Myocyte (in vitro differentiated cells): Measurements from ENCODE around the gene OSBPL5. TPM values are rescaled to one million over a fixed set of nuclear protein-coding genes. Genes with fewer than 3 reads are reported as not detected.

ENCODE experiments used
- DNase-seq: peaks from one replicate; pipeline ENCODE4 v3.0.0-alpha.2; 2012; ENCODE audit warnings: low read depth
- total RNA-seq: library from RNA; depleted of rRNA; stranded (reverse); fragments of >200 nt; gene quantifications from 2 replicates; pipeline ENCODE4 v1.2.3, GENCODE V29; 2014

Gene OSBPL5
- total RNA-seq, 1 donor from 2014 or later, result 21.2 TPM

DNA sequence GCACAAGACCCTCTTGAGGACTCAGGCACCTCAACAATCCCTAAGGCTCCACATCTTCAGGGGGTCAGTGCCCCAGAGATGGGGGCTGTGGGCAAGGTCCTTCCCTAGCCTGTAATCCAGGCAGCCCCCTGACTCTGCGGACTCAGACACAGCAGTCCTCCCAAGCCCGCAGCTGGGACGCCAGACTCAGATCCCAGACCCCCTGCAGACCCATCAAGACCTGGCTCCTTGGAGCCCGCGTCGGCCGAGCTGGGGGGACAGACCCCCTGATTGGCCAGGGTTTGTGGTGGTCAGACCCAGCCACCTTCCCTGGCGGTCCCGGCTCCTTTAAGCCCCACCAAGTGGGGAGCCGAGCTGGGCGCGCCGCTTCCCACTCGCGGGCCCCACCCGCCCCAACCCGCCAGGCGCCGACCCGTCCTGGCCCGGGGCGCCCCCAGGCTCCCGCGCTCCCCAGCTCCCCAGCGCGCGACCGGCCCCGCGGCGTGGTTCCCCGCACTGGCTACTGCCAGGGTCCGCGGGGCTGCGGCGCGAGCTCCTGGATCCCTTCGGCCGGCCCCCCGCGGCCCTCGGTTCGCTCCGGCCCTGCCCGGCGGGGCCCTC lies 458 bp downstream of the OSBPL5 start:
- DNase-seq, result no peak

DNA sequence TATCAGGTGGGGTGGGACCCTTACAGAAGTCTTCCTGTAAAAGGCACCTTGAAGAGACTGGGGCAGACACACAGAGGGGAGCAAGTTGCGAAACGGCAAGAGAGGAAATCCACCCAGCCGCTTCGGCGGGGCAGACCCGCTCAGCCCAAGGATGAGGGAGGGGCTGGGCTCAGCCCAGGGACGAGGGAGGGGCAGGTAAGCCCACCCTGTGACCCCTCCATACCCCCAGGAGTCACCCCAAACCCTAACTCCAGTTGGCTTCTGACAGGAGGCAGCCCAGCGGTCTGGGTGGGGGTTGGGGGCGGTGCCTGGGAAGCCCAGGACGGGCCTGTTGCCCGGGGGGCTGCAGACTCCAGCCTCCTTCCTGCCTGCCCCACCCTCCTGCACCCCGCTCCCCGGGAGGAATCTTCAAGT lies 965 bp downstream of the OSBPL5 start:
- DNase-seq, result no peak

DNA sequence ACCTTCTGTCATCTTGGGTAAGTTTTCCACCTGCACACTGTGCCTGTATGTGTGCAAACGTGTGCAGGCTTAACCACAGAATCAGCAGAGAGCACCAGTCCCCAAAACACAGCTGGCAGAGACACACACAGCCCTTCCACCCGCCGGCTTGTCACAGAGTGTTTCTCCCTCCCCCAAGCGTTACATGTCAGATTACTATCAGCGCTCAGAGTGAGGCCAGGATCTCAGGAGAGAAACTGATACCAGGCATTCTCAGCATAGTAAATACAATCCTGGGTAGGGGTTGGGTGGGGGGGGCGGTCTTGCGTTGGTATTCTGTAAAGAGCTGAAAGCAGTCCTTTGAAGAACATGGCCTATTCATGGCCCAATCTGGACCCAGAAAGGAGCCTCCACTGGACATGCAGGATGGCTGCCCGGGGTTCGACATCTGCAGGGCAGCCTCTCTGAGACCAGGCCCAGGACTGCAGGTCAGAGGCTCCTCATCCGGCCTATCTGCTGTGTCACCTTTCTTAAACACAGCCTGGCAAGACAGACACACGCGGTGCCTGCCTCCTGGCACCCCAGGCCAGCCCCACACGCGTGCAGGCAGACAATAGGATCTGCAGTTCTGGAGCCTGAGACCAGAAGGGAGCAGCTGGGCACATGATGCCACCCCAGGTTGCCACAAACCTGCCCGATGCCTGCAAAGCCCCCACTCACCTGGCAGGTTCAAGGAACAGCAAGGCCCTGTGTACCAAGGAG lies 1.7 kb downstream of the OSBPL5 start:
- no peak for DNase-seq

DNA sequence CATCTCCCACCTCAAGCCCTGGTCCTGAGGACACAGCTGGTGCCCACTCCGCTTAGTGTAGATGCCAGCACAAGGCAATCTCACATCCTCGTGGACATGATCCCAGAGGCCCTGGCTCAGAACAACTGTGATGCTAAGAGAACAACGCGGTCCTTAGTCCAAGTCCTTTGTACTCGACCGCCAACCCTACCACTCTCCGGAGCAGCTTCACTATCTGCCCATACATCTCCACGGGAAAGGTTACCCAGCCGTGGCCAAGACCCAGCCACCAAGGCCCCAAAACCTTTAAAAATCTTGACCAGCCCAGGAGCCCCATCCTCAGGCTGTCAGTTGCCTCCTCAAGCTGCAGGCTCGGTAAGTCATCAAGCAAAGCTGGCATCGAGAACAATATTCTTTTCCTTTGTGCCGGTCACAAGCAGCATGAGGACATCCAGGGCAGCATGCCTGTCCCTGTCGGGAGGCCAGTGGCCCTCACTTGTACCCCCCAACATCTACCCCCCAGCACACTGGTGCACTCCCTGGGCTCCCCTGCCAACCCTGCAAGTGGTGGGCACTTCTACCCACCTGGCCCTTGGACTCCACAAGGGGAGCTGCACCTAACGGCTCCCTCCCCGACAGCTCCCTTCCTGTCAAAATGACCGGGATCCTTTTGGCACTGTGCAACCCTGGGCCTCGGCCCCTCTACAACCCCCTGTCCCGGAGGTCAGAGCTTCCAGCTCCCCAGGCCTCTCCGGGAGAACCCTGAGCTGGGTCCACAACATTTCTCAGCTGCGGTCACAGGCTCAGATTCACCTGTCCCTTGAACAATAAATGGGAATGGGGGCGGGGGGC lies 2.5 kb downstream of the OSBPL5 start:
- no peak for DNase-seq

DNA sequence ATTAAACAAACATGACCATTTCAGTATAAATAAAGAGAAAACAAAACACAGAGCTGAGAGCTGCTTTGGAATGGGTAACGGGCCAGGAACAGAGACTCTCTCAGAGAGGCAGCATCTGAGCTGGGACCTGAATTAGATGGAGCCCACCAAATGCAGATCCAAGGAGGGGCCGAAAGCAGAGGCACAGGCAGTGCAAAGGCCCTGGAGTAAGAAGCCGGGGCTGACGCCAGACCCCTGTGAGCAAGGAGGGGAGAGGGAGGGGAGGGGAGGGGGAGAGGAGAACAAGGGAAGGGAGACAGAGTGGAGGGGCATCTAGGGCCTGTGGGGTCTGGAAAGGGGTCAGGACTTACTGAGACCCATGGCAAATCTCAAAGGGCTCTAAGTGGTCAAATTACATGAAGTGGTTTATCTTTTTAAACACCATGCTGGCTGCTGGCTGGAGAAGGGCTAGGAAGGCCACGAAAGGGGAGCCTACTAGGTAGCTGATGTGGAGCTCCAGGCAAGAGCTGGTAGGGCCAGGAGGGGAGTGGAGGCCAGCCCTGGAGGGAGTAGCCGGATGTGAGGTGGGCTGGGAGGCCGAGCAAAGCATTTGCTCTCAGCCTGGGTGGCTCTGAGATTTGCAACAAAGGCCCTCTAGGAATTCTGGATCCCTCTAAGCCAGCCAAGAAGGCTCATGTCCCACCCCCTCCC lies 3.2 kb downstream of the OSBPL5 start:
- DNase-seq, result no peak

DNA sequence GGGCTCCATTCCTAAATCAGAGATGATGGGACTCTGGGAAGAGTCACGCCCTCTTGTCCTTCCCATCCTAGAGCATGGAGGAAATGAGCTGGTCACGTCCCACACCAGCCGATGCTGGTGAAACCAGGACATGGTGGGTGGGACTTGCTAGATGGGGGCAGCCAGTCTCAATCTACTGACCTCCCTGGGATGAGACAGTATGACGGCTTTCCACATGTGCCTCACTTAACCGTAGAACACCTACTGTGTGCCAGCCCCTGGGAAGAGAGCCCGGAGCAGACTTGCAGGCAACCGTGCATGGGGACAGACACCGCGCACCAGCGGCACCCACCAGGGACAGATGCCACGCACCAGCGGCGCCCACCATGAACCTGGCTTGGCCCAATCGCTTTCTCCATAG lies 3.8 kb downstream of the OSBPL5 start:
- no peak for DNase-seq

DNA sequence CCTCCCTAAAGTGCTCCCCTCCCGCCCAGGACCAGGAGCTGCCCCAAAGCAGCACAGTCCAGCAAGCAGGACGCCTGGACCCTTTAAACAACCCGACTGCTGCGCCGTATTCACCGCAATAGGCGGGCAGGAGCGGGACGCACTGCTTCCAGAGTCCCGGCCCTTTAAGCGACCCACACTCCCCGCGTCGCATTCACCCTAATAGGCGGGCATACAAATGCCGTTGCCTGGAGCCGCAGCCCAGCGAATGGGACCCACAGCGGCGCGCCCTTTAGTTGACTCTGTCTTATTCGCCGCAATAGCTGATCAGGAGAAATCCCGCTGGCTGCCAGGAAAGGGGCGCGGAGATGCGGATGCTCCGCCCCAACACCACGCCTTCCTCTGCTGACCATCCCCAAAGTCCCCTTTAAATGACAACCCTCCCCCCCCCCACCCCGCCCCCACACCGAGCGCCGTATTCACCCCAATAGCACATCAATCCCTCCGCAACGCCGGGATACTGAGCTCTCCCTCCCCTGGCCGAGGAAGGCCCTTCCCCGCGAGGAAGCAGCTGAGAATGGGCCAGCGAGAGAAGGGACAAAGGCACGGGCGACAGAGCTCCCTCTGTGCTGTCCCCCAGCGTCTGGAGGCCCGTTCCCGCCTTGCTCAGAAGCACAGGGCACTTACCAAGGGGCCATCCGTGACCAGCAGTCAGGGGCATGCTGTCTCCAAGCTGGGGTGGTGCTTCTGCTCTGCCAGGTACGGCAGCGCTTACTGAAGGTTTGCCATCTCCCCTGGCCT lies 4.7 kb downstream of the OSBPL5 start:
- peak; percentile 93 for DNase-seq

DNA sequence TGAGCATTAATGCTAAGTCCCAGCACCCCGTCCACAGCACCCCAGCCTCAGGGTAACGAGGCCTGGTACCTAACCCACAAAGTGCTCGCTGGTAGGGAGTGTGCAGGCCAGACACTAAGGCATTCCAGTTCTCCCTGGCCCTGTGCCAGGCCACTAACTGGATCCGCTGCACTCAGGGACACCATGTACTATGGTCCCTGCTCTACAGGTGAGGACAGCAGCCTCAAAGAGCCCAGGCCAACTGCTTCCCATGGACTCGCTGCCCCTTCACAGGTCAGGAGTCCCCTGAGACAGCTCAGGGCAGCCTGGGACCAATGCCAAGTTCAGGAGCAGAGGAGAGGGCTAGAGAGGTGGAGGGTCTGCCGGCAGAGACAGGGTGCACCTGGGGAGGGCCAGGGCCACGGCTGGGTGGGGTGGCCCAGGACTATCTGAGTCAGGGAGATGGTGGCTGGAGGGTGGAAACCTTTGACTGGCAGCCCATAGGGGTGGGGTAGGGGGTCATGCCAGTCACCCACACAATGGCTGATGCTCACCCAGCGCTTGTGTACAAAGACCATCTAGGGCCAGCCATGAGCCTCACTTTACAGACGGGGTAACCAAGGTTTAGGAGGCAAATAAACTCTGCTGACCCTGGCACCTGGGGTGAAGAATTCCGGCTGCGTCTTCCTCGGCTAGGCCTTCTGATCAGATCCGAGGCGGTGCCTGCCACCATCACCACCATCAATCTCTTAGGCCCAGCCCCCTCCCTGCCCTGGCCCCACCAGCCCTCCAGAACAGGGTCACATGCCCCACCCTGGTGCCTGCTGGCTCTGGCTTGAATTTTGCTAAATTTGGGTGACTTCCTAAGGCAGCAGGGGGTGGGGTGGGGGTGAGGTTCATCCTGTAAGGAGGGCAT lies 5.6 kb downstream of the OSBPL5 start:
- DNase-seq, result no peak

DNA sequence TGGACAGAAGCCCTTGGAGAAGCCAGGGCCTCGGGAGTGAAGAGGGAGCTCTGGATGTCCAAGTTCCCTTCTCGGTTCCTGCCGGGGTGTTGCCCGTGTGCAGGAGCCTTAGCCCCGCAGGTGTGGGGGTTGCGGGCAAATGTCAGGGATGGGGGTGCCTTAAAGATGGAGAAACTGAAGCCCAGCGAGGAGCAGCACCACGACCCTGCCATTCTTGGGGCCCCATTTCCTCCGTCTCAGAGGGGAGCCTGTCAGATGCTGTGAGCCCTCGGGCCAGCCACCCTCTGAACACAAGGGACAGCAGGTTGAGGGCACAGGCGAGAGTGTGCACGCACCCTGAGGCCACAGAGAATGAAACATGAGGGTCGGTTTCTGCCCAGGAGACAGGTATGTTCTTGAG lies 6.3 kb downstream of the OSBPL5 start:
- DNase-seq, result no peak

DNA sequence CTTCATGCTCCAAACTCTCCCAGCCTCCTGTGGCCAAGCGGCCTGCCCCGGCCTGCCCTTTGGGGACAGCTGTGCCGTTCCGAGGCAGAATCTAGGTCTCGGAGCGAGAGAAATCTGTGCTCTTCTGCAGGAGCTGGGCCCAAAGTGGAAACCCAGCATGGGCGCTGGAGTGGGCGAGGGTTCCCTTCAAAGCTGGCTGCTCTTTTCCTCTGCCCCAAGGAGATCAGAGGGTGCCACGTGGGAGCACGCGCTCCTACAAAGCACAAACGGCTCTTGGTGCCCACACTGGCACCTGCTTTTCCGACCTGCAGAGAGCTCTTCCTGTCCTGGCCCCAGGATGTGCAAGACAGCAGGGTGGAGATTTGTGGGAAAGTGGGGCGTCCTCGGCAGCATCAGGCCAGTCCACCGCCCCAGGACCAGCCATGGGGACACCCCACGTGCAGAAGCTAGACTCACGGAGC lies 6.9 kb downstream of the OSBPL5 start:
- DNase-seq, result no peak

DNA sequence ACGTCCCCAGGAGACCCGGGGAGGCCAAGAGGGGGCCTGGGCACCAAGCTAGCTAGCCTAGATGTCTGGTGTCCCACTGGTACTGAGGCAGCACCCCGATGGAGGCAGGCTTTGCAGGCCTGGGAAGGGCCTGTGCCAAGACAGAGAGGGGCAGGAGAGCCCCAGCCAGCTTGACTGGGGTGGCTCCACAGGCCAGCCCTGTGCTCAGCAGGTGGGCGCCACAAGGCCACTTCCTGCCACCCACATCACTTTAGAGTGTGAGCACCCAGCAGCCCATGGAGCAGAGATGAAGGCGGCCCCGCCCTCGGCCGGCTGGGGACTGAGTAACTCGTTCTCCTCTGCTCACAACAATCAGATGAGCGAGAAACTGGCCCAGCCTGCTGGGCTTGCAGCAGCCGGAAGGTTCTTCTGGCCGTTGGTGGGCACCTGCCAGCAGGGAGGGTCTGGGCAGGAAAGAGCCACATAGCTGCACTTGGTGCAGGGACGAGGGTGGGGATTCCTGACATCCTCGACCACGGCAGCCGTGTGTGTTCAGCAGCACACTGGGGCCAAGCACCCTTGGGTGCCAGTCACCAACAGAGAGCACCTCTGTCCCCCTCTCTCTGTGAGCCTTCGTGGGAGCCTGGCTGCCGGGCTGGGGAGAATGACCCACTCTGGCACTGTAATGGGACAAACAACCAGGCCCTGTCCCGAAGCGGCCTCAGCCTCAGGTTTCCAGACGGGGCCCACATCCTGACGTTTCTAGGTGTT lies 7.6 kb downstream of the OSBPL5 start:
- no peak for DNase-seq

DNA sequence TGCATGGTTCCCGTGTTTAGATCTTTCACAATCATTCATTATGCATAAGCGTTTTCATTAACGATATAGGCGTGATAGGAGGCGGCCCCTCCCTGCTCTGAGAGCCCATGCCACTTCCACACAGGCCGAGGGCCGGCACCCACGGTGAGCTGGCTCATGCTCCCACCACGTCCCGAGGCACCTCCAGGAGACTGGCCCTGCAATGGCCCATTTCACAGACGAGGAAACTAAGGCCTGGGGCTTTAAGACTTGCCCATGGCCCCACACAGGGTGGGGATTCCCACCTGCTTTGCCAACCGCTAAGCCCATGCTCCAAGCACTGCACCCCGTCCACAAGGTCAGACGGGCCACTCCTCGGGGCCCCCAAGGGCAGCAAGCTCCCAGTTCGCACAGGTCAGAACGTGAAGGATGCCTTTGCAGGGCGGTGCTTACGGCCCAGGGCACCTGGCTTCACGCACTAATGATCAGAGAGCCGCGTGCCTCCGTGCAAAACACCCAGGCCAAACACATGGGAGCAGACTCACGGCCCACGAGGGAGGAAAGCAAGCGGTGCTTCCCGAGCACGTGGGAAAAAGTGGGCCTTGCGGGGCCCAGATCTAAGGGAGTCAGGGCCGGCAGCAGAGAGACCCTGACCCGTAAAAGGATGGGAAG lies 8.3 kb downstream of the OSBPL5 start:
- no peak for DNase-seq

DNA sequence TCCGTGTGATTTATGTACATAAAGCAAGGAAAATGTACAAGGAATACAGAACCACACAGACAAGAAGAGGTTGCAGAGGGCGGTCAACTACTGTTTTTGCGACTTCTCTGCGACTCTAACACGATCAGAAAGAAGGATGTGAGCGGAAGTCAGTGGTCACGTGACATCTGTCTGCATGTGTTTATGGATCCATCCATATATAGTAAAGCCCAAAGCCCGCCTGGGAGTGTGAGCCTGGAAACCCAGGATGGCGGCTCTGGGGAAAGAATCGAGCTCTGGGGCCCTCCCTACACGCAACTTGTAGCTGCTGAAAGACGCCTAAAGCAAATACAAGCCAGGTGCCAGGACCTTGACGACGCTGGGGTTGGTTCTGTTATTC lies 8.8 kb downstream of the OSBPL5 start:
- no peak for DNase-seq

DNA sequence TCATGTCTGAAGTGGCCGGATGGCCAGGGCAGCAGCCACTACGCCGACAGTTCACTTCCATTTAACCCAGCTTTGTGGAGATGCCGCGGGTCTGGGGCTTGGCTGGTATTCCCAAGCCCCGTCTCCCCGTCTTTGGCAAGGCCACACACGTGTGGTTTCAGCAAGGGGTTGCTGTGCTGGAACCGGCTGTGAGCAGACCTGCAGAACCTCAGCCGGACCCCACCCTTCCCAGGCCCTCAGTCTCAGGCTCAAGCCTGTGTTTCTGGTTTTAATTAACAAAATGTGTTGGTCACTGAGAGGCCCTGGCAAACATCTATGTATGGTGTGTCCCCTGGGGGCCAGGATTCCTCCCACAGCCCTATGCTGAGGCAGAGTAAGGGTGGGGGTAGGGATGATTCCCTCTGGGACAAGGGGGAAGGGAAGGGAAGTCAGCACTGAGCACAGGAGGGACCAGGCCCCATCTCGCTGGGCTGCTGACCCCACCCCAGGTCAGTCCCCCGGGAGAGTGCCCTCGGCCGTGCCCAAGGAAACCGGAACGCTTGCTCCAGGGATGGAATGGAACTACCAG lies 9.3 kb downstream of the OSBPL5 start:
- DNase-seq, result no peak

DNA sequence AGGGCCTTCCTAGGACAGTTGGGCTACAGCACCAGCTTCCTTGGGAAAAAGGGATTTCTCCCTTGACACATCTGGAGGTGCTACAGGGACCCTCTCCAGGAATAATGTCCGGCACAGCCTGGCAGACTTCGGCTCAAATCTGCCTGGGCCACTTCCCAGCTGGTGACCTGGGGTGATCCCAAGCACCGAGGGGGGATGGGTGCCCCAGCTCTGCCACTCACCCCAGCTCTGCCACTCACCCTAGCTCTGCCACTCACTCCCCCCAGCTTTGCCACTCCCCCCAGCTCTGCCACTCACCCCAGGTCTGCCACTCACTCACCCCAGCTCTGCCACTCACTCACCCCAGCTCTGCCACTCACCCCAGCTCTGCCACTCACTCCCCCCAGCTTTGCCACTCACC lies 9.9 kb downstream of the OSBPL5 start:
- DNase-seq, result no peak

DNA sequence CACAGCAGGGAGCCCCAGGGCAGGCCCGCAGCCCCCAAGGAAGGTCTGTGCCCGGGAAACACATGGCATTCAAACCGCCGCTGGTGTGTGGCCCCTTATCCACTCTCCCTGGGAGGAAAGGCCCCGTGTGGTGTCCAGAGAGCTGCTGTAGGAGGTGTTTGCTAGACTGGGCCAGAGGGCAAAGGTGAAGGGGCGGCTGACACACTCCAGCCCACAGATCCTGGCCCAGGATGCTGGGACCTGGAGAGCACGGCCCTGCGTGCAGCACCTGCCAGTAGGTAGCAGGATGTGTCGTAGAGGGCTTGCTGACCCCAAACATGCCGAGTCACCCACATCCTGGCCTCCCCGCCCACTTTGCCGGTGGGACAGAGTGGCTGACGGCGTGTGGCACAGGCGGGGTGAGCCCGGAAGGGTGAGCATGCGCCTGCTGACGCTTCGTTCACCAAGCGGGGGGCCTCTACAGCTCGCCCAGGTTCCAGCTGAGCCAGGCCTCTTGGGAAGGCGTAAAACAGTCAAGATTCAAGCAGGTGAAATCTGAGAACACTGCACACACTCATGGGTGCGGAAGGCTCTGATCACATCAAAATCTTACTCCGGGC lies 11.0 kb downstream of the OSBPL5 start:
- DNase-seq, result no peak

DNA sequence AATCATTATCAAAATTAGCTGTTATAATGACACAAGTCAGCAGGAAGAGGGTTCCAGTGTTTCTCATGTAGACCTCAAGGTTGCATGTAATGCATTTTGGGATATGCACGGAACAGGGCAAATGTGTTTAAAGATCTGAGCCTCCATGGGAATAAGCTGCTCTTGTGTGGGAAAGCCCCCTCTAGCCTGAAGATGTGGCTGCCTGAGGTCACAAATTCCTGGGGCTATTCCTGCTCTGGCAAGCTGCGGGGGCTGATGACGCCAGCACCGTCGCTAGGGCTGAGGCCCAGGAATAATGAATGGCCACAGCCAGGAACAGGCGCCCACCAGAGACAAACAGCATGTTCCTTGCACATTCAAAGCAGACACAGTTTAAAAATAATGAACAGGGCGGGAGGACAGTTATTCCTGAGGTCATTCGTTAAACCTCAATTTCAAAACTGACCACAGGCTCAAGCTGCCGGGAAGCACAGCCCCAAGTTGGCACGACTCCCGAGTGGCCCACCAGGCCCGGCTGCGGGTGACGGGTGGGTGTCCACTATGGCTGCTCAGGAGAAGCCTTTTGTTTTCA lies 11.7 kb downstream of the OSBPL5 start:
- peak; percentile 79 for DNase-seq
